K562 (cell line): ENCODE results near the gene KDM2A. TPM values are rescaled to one million over a fixed set of nuclear protein-coding genes. Genes with fewer than 3 reads are reported as not detected.
A peak's percentile ranks its signal among the peaks of the same experiment; 100 is the strongest.

Source experiments
- EZH2 ChIP-seq: IDR thresholded peaks from 2 replicates; pipeline ENCODE4 v1.6.1; 2012; ENCODE audit warnings: low read depth, mild to moderate bottlenecking, inconsistent platforms, low read length, borderline replicate concordance
- GABPA ChIP-seq: fragments of 200-800 bp; sonication (Bioruptor generic); conservative IDR thresholded peaks from 2 replicates; pipeline ENCODE4 v1.6.1; 2016; ENCODE audit warnings: low read depth, missing genetic modification characterization, missing compliant biosample characterization
- GATAD2B ChIP-seq: fragments of 450-650 bp; IDR thresholded peaks from 2 replicates; pipeline ENCODE4 v1.6.1; 2017; ENCODE audit warnings: mild to moderate bottlenecking, borderline replicate concordance
- KLF6 ChIP-seq: fragments of 250-450 bp; sonication (Bioruptor Pico); IDR thresholded peaks from 2 replicates; pipeline ENCODE4 v1.4.0; 2020; ENCODE audit warnings: mild to moderate bottlenecking, moderate library complexity, borderline replicate concordance
- MBD1 ChIP-seq: fragments of 250-450 bp; sonication (Bioruptor Pico); IDR thresholded peaks from 2 replicates; pipeline ENCODE4 v1.8.0; 2022; ENCODE audit warnings: inconsistent platforms
- MGA ChIP-seq: fragments of 450-650 bp; IDR thresholded peaks from 2 replicates; pipeline ENCODE4 v1.6.1; 2016; ENCODE audit warnings: mild to moderate bottlenecking, moderate library complexity
- NFYB ChIP-seq: IDR thresholded peaks from 2 replicates; pipeline ENCODE4 v1.6.1; 2011; ENCODE audit warnings: mild to moderate bottlenecking, moderate library complexity; ENCODE audit not compliant: insufficient read length; ENCODE audit errors: extremely low read depth
- POLR3A ChIP-seq: IDR thresholded peaks from 2 replicates; pipeline ENCODE4 v1.6.1; 2011; ENCODE audit warnings: borderline replicate concordance, mild to moderate bottlenecking, moderate library complexity; ENCODE audit not compliant: insufficient read length, insufficient read depth; ENCODE audit errors: extremely low read depth
- SMAD4 ChIP-seq: fragments of 250-450 bp; sonication (Bioruptor Pico); conservative IDR thresholded peaks from 2 replicates; pipeline ENCODE4 v1.8.0; 2021; ENCODE audit warnings: inconsistent platforms, mild to moderate bottlenecking, moderate library complexity
- STAG1 ChIP-seq: sonication (generic); formaldehyde crosslinking; IDR thresholded peaks from 2 replicates; pipeline ENCODE4 v1.5.0; 2020; ENCODE audit warnings: missing genetic modification reagents, borderline replicate concordance
- ZNF253 ChIP-seq: fragments of 250-450 bp; sonication (Bioruptor Pico); conservative IDR thresholded peaks from 2 replicates; pipeline ENCODE4 v1.6.1; 2021; ENCODE audit warnings: mild to moderate bottlenecking
- polyA plus RNA-seq, 8 experiments: library from polyadenylated mRNA; depleted of rRNA in 4 of 8; stranded (reverse) in 5 of 8; unstranded in 3 of 8; fragments of >200 nt; fragmentation: Nextera tagmentation in 2 of 8; fragmentation: Illumina TruSeq in 1 of 8; extraction: Ambion mirVana in 2 of 8; extraction: Trizol in 1 of 8; gene quantifications; 2 replicates each; pipeline versions ENCODE4 v1.2.1 to v1.2.3, GENCODE V29; 2011 to 2014; ENCODE audit warnings: inconsistent platforms in 1 of 8, missing spikeins in 1 of 8
- total RNA-seq, 7 experiments: library from RNA; depleted of rRNA in 6 of 7; stranded (reverse); fragments of >200 nt in 6 of 7; fragmentation: Illumina TruSeq in 2 of 7; extraction: Trizol in 2 of 7; gene quantifications; 2 replicates each; pipeline versions ENCODE4 v1.2.1 to v1.2.3, GENCODE V29; 2011 to 2021; ENCODE audit warnings: low replicate concordance in 1 of 7

KDM2A gene
- total and polyA plus RNA-seq, 9 of the 15 experiments (the other 6 are each of a cell fraction or from before 2014, with no cell fraction given): 5.0 to 39.3 (median 21.3) TPM

DNA sequence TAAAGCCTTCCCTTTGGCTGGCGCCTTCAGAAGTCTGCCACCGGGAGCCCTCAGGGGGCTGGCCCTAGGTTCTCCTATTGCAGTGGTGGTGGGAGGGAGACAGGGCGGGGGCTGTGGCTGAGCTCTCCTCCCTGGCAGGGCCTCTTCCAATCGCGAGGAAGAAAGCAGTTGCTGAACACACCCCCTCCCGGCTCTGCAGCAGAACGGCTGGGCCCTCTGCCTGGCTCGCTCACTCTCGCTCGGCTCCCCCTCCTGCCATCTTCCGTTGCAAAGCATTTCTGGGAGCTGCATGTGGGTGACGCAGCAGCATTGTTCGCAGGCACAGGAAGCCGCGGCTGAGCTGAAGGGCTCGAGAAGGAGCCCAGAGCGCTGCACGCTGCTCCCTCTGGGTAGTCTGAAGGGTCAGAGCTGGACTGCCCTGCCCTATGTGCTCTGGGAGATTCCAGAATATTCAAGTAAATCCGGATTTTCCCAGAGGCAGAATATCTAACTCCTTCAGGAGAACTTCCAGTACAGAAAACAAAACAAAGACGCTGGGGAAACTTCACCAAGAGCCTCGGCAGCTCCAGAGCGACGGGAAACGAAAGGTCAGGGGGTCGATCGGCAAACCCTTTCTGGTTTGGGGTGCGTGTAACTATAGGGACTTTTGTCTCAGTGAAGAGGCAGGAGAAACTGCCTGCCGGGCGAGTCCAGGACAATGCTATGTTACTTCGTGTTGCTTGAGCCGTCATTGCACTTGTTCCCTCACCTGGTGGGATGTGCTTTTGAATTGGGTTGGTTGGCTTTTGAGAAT, 120.9 kb downstream of the KDM2A start (continued):
- TF ChIP-seq MBD1 (no peak), SMAD4 (no peak), GATAD2B (no peak), STAG1 (CRISPR knock-in tag) (no peak), GABPA (tag) (peak; percentile 73), MGA (no peak), POLR3A (no peak), ZNF253 (CRISPR knock-in tag) (no peak), NFYB (peak; percentile 26), EZH2 (no peak), KLF6 (no peak)
